ENCODE measurements around the gene ART1. TPM values are rescaled to one million over a fixed set of nuclear protein-coding genes. Genes with fewer than 3 reads are reported as not detected.

ART1 gene
- total RNA-seq, 1 experiment from 2014 or later: not detected

DNA sequence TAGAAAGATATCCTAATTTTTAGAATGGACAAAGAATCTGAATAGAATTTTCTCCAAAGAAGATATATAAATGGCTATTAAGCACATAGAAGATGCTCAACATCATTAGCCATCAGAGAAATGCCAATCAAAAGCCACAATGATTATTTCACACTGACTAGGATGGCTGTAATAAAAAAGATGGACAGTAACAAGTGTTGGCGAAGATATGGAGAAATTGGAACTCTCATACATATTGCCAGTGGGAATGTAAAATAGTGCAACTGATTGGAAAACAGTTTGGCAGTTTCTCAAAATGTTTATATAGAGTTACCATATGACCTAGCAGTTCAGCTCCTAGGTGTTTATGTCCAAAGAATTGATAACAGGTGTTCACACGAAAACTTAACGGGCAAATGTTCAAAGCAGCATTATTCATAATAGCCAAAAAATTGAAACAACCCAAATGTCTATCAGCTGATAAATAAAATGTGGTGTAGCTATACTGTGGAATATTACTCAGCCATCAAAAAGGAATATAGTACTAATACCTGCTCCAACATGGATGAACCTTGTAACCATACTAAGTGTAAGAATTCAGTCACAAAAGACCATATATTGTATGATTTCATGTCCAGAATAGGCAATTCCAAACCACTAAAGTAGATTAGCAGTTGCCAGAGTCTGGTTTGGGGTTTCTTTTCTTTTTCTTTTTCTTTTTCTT is 32.8 kb upstream of the ART1 start (continued):
- TF ChIP-seq, protein P1, sequence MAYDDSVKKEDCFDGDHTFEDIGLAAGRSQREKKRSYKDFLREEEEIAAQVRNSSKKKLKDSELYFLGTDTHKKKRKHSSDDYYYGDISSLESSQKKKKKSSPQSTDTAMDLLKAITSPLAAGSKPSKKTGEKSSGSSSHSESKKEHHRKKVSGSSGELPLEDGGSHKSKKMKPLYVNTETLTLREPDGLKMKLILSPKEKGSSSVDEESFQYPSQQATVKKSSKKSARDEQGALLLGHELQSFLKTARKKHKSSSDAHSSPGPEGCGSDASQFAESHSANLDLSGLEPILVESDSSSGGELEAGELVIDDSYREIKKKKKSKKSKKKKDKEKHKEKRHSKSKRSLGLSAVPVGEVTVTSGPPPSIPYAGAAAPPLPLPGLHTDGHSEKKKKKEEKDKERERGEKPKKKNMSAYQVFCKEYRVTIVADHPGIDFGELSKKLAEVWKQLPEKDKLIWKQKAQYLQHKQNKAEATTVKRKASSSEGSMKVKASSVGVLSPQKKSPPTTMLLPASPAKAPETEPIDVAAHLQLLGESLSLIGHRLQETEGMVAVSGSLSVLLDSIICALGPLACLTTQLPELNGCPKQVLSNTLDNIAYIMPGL (CRISPR knock-in tag; IDR thresholded peaks at IDR 0.05): no peak
- TF ChIP-seq GTF2I (CRISPR knock-in tag; conservative IDR thresholded peaks at IDR 0.05) (no peak), TEAD4 (CRISPR knock-in tag; IDR thresholded peaks at IDR 0.05) (no peak), PRRX2 (CRISPR knock-in tag; IDR thresholded peaks at IDR 0.05) (no peak), ZNF219 (CRISPR knock-in tag; IDR thresholded peaks at IDR 0.05; ENCODE audit: borderline replicate concordance) (no peak)

DNA sequence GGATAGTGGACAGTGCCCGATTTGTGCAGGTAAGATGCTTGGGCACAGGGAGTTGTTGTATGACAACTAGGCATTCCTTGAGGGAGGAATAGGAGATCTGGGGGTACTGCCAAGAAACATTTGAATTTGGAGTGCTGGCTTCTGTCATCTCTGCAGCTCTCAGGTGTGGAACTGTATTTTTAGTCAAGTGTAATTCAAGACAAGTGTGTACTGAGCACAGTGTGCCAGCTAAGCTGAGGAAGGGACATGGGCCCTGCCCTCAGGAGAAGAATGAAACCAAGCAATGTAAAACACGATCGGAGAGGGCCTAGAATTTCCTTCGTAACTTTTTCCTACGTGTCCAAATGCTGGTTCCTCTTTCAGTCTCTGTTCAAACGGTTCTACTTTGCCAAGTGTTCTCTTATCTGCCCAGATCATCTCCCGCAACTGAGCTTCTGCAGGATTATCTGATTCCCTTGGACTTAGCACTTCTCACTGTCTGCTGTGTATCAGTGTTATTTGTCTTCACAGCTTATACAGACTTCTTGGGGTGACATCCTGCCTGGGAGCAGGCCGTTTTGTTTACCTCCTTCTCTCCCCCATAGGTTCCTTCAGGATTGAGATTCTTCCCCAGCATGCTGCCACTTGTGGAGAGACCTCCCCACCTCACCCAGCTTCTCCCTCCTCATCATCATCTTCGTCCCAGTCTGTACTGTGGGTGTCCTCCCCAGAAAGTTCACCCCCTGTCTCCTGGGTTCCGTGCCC is 30.8 kb upstream of the ART1 start:
- POLR2A ChIA-PET: no interaction called here
- ATAC-seq (no peak), DNase-seq (ENCODE audit: low spot score) (no peak)
- TF ChIP-seq, protein P2, sequence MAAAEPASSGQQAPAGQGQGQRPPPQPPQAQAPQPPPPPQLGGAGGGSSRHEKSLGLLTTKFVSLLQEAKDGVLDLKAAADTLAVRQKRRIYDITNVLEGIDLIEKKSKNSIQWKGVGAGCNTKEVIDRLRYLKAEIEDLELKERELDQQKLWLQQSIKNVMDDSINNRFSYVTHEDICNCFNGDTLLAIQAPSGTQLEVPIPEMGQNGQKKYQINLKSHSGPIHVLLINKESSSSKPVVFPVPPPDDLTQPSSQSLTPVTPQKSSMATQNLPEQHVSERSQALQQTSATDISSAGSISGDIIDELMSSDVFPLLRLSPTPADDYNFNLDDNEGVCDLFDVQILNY (CRISPR knock-in tag; IDR thresholded peaks at IDR 0.05): no peak
- TF ChIP-seq, protein P1 (CRISPR knock-in tag; IDR thresholded peaks at IDR 0.05): no peak
- TF ChIP-seq NR2C2 (CRISPR knock-in tag; IDR thresholded peaks at IDR 0.05) (no peak), CREM (CRISPR knock-in tag; IDR thresholded peaks at IDR 0.05) (no peak), ZNF121 (CRISPR knock-in tag; IDR thresholded peaks at IDR 0.05) (no peak), RELA (CRISPR knock-in tag; IDR thresholded peaks at IDR 0.05; ENCODE audit: borderline replicate concordance) (no peak), PRRX2 (CRISPR knock-in tag; IDR thresholded peaks at IDR 0.05) (no peak)
- TF ChIP-seq, protein P3, sequence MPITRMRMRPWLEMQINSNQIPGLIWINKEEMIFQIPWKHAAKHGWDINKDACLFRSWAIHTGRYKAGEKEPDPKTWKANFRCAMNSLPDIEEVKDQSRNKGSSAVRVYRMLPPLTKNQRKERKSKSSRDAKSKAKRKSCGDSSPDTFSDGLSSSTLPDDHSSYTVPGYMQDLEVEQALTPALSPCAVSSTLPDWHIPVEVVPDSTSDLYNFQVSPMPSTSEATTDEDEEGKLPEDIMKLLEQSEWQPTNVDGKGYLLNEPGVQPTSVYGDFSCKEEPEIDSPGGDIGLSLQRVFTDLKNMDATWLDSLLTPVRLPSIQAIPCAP (CRISPR knock-in tag; IDR thresholded peaks at IDR 0.05): no peak
- TF ChIP-seq, protein P4, sequence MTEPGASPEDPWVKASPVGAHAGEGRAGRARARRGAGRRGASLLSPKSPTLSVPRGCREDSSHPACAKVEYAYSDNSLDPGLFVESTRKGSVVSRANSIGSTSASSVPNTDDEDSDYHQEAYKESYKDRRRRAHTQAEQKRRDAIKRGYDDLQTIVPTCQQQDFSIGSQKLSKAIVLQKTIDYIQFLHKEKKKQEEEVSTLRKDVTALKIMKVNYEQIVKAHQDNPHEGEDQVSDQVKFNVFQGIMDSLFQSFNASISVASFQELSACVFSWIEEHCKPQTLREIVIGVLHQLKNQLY (CRISPR knock-in tag; IDR thresholded peaks at IDR 0.05): no peak
- TF ChIP-seq, protein P5, sequence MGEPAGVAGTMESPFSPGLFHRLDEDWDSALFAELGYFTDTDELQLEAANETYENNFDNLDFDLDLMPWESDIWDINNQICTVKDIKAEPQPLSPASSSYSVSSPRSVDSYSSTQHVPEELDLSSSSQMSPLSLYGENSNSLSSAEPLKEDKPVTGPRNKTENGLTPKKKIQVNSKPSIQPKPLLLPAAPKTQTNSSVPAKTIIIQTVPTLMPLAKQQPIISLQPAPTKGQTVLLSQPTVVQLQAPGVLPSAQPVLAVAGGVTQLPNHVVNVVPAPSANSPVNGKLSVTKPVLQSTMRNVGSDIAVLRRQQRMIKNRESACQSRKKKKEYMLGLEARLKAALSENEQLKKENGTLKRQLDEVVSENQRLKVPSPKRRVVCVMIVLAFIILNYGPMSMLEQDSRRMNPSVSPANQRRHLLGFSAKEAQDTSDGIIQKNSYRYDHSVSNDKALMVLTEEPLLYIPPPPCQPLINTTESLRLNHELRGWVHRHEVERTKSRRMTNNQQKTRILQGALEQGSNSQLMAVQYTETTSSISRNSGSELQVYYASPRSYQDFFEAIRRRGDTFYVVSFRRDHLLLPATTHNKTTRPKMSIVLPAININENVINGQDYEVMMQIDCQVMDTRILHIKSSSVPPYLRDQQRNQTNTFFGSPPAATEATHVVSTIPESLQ (CRISPR knock-in tag; IDR thresholded peaks at IDR 0.05): no peak
- peaks cover 3% of the 10 kb centered on the region; the same call in 1 of the 2 replicates for H3K27me3 Mint-ChIP-seq (ENCODE audit: low read depth)
- H3K4me1 Mint-ChIP-seq: peaks cover 14% of the 10 kb centered on the region
- H3K4me3 Mint-ChIP-seq: no peak overlapping the region
- H3K9me3 Mint-ChIP-seq: peaks cover 7% of the 10 kb centered on the region
- peak overlapping the region; percentile 21; the same call in 1 of the 2 replicates for H3K27ac Mint-ChIP-seq
- CTCF ChIA-PET: interaction anchor here (1.4 kb wide), 1 partner anchor 273 kb away, joined by 3 read pairs; no protein-coding TSS in a partner anchor
- no peaks in the 10 kb centered on the region for H3K36me3 Mint-ChIP-seq
